ENCODE data around the gene CARHSP1. TPM values are rescaled to one million over a fixed set of nuclear protein-coding genes. Genes with fewer than 3 reads are reported as not detected.

CARHSP1 gene
- total and polyA plus RNA-seq, 2 of the 4 experiments (the other 2 are of a cell fraction), result 121 to 138 TPM

DNA sequence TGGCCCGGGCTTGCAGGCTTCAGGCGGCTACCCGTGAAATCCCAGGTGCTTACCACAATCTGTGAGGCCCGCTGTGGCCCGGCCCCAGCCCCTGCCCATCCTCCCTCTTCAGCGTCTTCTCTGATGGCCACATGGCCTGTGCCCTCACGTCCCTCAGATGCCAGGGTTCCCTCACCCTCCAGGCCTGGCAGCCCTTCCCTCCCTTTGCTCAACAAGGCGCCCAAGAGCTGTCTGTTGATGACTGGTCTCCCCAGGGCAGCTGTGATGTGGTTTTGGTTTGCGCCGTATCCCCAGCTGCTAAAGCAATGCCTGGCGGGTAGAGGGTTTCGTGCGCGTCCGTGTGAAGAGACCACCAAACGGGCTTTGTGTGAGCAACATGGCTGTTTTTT, 36.1 kb downstream of the CARHSP1 start:
- Histone ChIP-seq H2AK5ac (ENCODE audit: low read depth, low read length) (no peak overlapping the region), H3K4ac (ENCODE audit: low read depth, low read length) (no peak overlapping the region), H4K91ac (ENCODE audit: insufficient read depth, low read depth, low read length) (no peak overlapping the region), H3K4me3 (ENCODE audit: insufficient read depth, low read depth, low read length) (no peak overlapping the region), H3K27me3 (ENCODE audit: control insufficient read depth, insufficient read depth, low read length) (no peaks in the 10 kb centered on the region), H4K8ac (ENCODE audit: low read depth in 2 of 2, low read length in 2 of 2) (no peak overlapping the region), H3K79me1 (ENCODE audit: low read depth in 1 of 2, low read length in 2 of 2) (peaks cover 29 to 57% of the 10 kb centered on the region in 2 experiments), H3K23ac (ENCODE audit: low read depth, low read length) (no peak overlapping the region), H2BK5ac (ENCODE audit: low read depth, low read length, poor library complexity, severe bottlenecking) (no peak overlapping the region), H2BK20ac (ENCODE audit: low read depth, low read length) (no peak overlapping the region), H2AFZ (replicated peaks; ENCODE audit: low read length, poor library complexity) (no peak overlapping the region), H4K5ac (ENCODE audit: low read depth, low read length) (no peak overlapping the region), H2BK15ac (ENCODE audit: low read depth, low read length) (no peak overlapping the region), H3K56ac (ENCODE audit: extremely low read depth, insufficient read depth, low read length) (no peak overlapping the region), H3K9me3 (ENCODE audit: control insufficient read depth, insufficient read depth, low read length) (no peaks in the 10 kb centered on the region), H3K14ac (replicated peaks; ENCODE audit: low read depth, low read length) (no peak overlapping the region), H3K9ac (ENCODE audit: low read depth, low read length) (no peak overlapping the region), H3K18ac (ENCODE audit: low read depth, low read length) (no peak overlapping the region), H3K9me1 (ENCODE audit: insufficient read depth, low read length) (peaks cover 12% of the 10 kb centered on the region), H3K36me3 (ENCODE audit: control insufficient read depth, insufficient read depth, low read length) (peaks cover 38% of the 10 kb centered on the region), H3K27ac (ENCODE audit: insufficient read depth, low read length) (no peak overlapping the region), H4K20me1 (ENCODE audit: insufficient read depth, low read length) (peaks cover 36% of the 10 kb centered on the region), H2BK120ac (ENCODE audit: low read depth, low read length) (no peak overlapping the region), H3K4me2 (ENCODE audit: low read depth, low read length) (no peak overlapping the region), H2AK9ac (replicated peaks; ENCODE audit: low read depth, low read length, poor library complexity) (no peak overlapping the region), H3K4me1 (ENCODE audit: control insufficient read depth, insufficient read depth, low read length) (no peaks in the 10 kb centered on the region)
- no peak for DNase-seq
- ChIA-PET POLR2A (ENCODE audit: unreplicated experiment) (no interaction called here), CTCF (no interaction called here)
- BruUV-seq (replicated peaks), result no TSS peak
- 81% methylated on average over 13 of the region's 16 CpGs; no CpG with 5 or more reads in 1 of the 2 experiments for WGBS, 2 experiments (ENCODE audit: extremely low coverage in 2 of 2, insufficient read length in 1 of 2)
- no peak for ATAC-seq (ENCODE audit: low read depth)
- in situ Hi-C loops (cut with MboI; ENCODE audit: low sequenced_read_pairs) (no loop called here), intact Hi-C loops (cut with micrococcal nuclease) (no loop called here), dilution Hi-C loops (cut with HindIII; ENCODE audit: low sequenced_read_pairs, unreplicated experiment) (no loop called here)
- no peak for TF ChIP-seq RFX5 (IDR thresholded peaks at IDR 0.05; ENCODE audit: low read depth, low read length)
- no peak for TF ChIP-seq NFE2L2 (IDR thresholded peaks at IDR 0.05; ENCODE audit: low read depth, low read length)
- TF ChIP-seq BHLHE40 (IDR thresholded peaks at IDR 0.05; ENCODE audit: low read depth, low read length), result no peak
- no peak for TF ChIP-seq FOS (IDR thresholded peaks at IDR 0.05; ENCODE audit: low read depth, low read length)
- TF ChIP-seq, protein P1, sequence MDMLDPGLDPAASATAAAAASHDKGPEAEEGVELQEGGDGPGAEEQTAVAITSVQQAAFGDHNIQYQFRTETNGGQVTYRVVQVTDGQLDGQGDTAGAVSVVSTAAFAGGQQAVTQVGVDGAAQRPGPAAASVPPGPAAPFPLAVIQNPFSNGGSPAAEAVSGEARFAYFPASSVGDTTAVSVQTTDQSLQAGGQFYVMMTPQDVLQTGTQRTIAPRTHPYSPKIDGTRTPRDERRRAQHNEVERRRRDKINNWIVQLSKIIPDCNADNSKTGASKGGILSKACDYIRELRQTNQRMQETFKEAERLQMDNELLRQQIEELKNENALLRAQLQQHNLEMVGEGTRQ (IDR thresholded peaks at IDR 0.05; ENCODE audit: low read depth, low read length), result no peak
- TF ChIP-seq, protein P2, sequence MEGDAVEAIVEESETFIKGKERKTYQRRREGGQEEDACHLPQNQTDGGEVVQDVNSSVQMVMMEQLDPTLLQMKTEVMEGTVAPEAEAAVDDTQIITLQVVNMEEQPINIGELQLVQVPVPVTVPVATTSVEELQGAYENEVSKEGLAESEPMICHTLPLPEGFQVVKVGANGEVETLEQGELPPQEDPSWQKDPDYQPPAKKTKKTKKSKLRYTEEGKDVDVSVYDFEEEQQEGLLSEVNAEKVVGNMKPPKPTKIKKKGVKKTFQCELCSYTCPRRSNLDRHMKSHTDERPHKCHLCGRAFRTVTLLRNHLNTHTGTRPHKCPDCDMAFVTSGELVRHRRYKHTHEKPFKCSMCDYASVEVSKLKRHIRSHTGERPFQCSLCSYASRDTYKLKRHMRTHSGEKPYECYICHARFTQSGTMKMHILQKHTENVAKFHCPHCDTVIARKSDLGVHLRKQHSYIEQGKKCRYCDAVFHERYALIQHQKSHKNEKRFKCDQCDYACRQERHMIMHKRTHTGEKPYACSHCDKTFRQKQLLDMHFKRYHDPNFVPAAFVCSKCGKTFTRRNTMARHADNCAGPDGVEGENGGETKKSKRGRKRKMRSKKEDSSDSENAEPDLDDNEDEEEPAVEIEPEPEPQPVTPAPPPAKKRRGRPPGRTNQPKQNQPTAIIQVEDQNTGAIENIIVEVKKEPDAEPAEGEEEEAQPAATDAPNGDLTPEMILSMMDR (conservative IDR thresholded peaks at IDR 0.05; ENCODE audit: low read depth, low read length), result no peak
- TF ChIP-seq RAD21 (IDR thresholded peaks at IDR 0.05; ENCODE audit: low read length), result no peak
- TF ChIP-seq CHD1 (IDR thresholded peaks at IDR 0.05; ENCODE audit: low read depth, low read length), result no peak
- no peak for TF ChIP-seq SMC3 (IDR thresholded peaks at IDR 0.05; ENCODE audit: low read depth, low read length)
- TF ChIP-seq MXI1 (IDR thresholded peaks at IDR 0.05; ENCODE audit: borderline replicate concordance, low read depth, low read length), result no peak
